ENCODE results near the gene HPS4. TPM values are rescaled to one million over a fixed set of nuclear protein-coding genes. Genes with fewer than 3 reads are reported as not detected.

Gene HPS4
- total RNA-seq, 1 donor from 2014 or later = 95.5 TPM

DNA sequence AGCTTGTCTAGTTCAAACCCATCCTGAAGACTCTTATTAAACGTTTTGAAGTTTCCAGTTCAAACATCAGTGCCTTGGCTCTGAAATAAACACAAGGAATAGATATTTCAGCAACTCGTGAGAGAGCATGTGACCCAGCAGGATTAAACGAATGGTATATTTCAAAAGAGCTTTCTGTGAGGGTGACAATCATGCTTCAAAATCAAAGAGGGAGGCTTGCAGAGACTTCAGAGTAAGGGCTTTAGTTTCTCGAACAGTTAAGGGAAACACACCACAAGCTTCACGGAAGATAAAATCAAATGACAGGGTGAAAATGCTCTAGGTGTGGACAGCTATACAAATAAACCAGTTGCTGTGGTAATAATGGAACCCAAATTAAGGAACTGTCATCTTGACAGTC, 1.4 kb downstream of the HPS4 start:
- Histone ChIP-seq H3K79me2 (ENCODE audit: low read depth) (peaks cover 79% of the 10 kb centered on the region), H3K4me3 (no peak overlapping the region), H3K9me3 (ENCODE audit: low read depth) (no peaks in the 10 kb centered on the region), H2AFZ (replicated peaks) (no peak overlapping the region), H3K36me3 (no peaks in the 10 kb centered on the region), H3K27ac (no peak overlapping the region), H3F3A (ENCODE audit: low read depth) (peaks cover 23% of the 10 kb centered on the region), H3K9ac (no peak overlapping the region), H4K20me1 (ENCODE audit: low read depth) (peaks cover 4% of the 10 kb centered on the region), H3K4me2 (peak overlapping the region; percentile 95), H3K4me1 (peaks cover 25% of the 10 kb centered on the region), H3K27me3 (no peaks in the 10 kb centered on the region)
- Mint-ChIP-seq H3K9me3 (no peaks in the 10 kb centered on the region), H3K27ac (no peak overlapping the region), H3K4me1 (peaks cover 55% of the 10 kb centered on the region), H3K27me3 (ENCODE audit: insufficient read depth, low read depth) (peaks cover 3% of the 10 kb centered on the region), H3K4me3 (peak overlapping the region; percentile 98), H3K36me3 (peaks cover 7% of the 10 kb centered on the region)
- TF ChIP-seq, protein P1, sequence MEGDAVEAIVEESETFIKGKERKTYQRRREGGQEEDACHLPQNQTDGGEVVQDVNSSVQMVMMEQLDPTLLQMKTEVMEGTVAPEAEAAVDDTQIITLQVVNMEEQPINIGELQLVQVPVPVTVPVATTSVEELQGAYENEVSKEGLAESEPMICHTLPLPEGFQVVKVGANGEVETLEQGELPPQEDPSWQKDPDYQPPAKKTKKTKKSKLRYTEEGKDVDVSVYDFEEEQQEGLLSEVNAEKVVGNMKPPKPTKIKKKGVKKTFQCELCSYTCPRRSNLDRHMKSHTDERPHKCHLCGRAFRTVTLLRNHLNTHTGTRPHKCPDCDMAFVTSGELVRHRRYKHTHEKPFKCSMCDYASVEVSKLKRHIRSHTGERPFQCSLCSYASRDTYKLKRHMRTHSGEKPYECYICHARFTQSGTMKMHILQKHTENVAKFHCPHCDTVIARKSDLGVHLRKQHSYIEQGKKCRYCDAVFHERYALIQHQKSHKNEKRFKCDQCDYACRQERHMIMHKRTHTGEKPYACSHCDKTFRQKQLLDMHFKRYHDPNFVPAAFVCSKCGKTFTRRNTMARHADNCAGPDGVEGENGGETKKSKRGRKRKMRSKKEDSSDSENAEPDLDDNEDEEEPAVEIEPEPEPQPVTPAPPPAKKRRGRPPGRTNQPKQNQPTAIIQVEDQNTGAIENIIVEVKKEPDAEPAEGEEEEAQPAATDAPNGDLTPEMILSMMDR (IDR thresholded peaks at IDR 0.05) = no peak
- TF ChIP-seq EZH2 (IDR thresholded peaks at IDR 0.05) = no peak
- no peak for TF ChIP-seq EZH2phosphoT487 (IDR thresholded peaks at IDR 0.05)
- DNase-seq (ENCODE audit: low spot score) = no peak

DNA sequence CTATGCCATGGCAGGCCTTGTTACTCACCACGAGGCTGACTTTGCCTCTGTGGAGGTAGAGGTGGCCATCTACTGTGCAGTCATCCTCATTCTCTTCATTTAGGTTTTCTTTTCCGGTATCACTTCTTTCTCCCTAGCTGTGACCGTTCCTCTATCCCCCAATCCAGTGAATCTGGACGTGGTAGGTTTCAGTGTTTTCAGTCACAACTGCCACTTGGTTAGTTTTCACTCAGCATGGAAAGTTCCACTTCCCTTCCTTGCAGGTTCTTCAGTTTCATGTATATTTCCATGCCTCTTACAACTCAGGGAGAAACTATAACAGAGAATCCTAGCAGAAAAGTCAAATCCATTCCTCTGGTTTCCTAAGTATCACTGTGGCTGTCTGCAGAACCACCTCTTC, 1.9 kb downstream of the HPS4 start:
- Mint-ChIP-seq H3K27me3 (ENCODE audit: insufficient read depth, low read depth) (peaks cover 3% of the 10 kb centered on the region), H3K9me3 (no peaks in the 10 kb centered on the region), H3K4me3 (peak overlapping the region; percentile 98), H3K27ac (no peak overlapping the region), H3K4me1 (peaks cover 60% of the 10 kb centered on the region), H3K36me3 (peaks cover 9% of the 10 kb centered on the region)
- Histone ChIP-seq H3K4me2 (peak overlapping the region; percentile 95), H3F3A (ENCODE audit: low read depth) (peaks cover 23% of the 10 kb centered on the region), H3K4me1 (peaks cover 25% of the 10 kb centered on the region), H3K9ac (no peak overlapping the region), H3K9me3 (ENCODE audit: low read depth) (no peaks in the 10 kb centered on the region), H3K36me3 (no peaks in the 10 kb centered on the region), H3K4me3 (no peak overlapping the region), H2AFZ (replicated peaks) (no peak overlapping the region), H3K27me3 (no peaks in the 10 kb centered on the region), H4K20me1 (ENCODE audit: low read depth) (peaks cover 4% of the 10 kb centered on the region), H3K79me2 (ENCODE audit: low read depth) (peaks cover 76% of the 10 kb centered on the region), H3K27ac (no peak overlapping the region)
- DNase-seq (ENCODE audit: low spot score) = no peak
- TF ChIP-seq EZH2 (IDR thresholded peaks at IDR 0.05) (no peak), EZH2phosphoT487 (IDR thresholded peaks at IDR 0.05) (no peak)
- TF ChIP-seq, protein P1 (IDR thresholded peaks at IDR 0.05) = no peak

DNA sequence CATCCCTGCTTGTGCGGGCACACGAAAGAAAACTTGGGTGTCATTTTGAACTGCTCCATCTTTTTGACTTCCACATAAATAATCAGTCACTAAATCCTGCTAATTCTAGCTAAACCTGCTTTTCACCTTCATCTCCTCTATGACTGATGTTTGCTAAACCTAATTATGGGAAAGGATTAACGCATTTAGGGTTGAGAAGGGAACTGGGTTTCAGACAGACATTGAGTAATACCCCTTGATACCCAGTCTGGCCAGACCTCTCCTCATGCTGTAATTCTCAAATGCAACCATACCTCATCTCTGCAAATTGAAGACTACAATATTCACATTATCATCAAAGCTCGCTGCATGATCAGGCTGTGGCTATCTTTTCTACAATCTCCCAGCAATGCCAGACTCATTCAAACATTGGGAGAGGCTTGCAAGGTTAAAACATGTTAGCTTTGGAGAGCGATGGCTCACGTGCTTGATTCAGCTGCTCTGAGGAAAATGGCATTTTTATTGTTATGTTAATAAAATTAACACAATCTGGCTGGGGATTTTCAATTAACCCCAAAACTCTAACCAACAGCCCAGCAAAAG, 2.4 kb downstream of the HPS4 start:
- no peak overlapping the region for H3K27ac Mint-ChIP-seq

More for the DNA sequence above, 2.4 kb downstream of the HPS4 start:
- no peak overlapping the region for H2AFZ ChIP-seq (replicated peaks)
- H3K27me3 Mint-ChIP-seq (ENCODE audit: insufficient read depth, low read depth) = peaks cover 3% of the 10 kb centered on the region
- no peaks in the 10 kb centered on the region for H3K9me3 Mint-ChIP-seq
- peaks cover 76% of the 10 kb centered on the region for H3K79me2 ChIP-seq (ENCODE audit: low read depth)
- no peak overlapping the region for H3K27ac ChIP-seq
- H3K36me3 Mint-ChIP-seq = peaks cover 9% of the 10 kb centered on the region
- no peaks in the 10 kb centered on the region for H3K9me3 ChIP-seq (ENCODE audit: low read depth)
- H3K4me3 Mint-ChIP-seq = no peak overlapping the region
- peak overlapping the region; percentile 14 for H3K9ac ChIP-seq
- H4K20me1 ChIP-seq (ENCODE audit: low read depth) = peaks cover 4% of the 10 kb centered on the region
- peaks cover 25% of the 10 kb centered on the region for H3K4me1 ChIP-seq
- peak overlapping the region; percentile 32 for H3K4me2 ChIP-seq
- H3K36me3 ChIP-seq = no peaks in the 10 kb centered on the region
- peaks cover 63% of the 10 kb centered on the region for H3K4me1 Mint-ChIP-seq
- H3F3A ChIP-seq (ENCODE audit: low read depth) = peaks cover 23% of the 10 kb centered on the region
- H3K27me3 ChIP-seq = no peaks in the 10 kb centered on the region
- DNase-seq (ENCODE audit: low spot score) = no peak
- no peak overlapping the region for H3K4me3 ChIP-seq
- TF ChIP-seq, protein P1 (IDR thresholded peaks at IDR 0.05) = no peak
- TF ChIP-seq EZH2 (IDR thresholded peaks at IDR 0.05) = no peak
- TF ChIP-seq EZH2phosphoT487 (IDR thresholded peaks at IDR 0.05) = no peak
